NCI-H82 (cell line): ENCODE measurements around the gene AP5Z1.

ENCODE experiments used
- DNase-seq: peaks from one replicate; lab custom pipeline; 2025; lab: John Stamatoyannopoulos, UW

The AP5Z1 gene, protein sequence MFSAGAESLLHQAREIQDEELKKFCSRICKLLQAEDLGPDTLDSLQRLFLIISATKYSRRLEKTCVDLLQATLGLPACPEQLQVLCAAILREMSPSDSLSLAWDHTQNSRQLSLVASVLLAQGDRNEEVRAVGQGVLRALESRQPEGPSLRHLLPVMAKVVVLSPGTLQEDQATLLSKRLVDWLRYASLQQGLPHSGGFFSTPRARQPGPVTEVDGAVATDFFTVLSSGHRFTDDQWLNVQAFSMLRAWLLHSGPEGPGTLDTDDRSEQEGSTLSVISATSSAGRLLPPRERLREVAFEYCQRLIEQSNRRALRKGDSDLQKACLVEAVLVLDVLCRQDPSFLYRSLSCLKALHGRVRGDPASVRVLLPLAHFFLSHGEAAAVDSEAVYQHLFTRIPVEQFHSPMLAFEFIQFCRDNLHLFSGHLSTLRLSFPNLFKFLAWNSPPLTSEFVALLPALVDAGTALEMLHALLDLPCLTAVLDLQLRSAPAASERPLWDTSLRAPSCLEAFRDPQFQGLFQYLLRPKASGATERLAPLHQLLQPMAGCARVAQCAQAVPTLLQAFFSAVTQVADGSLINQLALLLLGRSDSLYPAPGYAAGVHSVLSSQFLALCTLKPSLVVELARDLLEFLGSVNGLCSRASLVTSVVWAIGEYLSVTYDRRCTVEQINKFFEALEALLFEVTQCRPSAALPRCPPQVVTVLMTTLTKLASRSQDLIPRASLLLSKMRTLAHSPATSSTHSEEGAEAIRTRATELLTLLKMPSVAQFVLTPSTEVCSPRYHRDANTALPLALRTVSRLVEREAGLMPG

GRCh38 chr7:4775250-4775847, at the start of gene AP5Z1:
Gene AP5Z1 (plus strand): TSS chr7:4775623. CDS start chr7:4775716, 93 bp downstream.
- peak; percentile 97 for DNase-seq

GRCh38 chr7:4725850-4726450, 49.5 kb upstream of the AP5Z1 start:
- DNase-seq, result no peak

DNA sequence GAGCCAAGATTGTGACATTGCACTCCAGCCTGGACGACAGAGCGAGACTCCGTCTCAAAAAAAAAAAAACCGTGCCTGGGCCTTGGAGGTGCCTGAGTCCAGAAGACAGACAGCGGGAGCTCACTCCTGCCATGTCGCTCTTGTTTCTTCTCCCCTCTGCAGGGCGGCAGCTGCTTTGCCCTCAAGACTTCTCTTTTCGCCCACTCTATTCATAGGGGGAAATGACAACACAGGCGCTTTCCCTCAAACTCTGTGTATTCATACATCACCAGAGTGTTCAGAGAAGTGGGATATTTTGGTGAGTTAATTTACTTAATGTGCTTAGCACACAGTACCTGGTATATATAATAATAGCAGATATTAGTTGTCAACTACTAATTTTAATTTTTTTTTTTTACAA, 48.9 kb upstream of the AP5Z1 start:
- no peak for DNase-seq

DNA sequence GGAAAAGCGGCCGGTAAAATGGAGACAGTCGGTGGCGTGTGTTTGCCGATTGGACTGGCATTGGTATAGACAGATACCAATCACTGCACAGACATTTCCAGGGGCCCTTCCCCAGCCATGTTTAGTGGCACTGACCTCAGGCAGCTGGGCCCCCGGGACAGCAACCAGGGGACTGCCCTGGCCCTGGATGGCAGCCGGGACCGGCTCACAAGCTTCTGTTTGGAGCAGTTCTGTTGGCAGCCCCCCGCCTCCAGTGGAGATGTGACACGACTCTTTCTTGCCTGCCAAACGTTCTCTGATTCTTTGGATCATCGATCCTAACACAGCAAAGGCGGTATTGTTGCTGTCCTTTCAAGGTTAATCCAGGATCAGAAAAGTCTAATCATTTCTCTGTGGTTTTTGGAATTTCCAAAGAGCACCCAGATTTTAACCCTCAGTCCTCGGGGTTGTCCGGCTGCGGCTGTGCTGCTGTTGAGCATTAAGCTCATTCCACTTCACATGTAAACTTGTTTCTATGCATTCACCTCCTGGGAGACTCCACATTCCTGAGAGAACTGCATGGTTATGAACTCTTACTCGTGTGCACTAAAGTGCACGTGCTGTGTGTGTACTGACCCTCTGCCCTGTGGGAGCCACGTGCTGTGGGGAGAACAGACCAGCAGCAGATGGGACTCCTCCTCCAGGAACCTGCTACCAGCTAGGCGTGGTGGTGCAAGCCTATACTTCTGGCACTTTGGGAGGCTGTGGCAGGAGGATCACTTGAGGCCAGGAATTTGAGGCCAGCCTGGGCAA, 47.3 kb upstream of the AP5Z1 start:
- no peak for DNase-seq

DNA sequence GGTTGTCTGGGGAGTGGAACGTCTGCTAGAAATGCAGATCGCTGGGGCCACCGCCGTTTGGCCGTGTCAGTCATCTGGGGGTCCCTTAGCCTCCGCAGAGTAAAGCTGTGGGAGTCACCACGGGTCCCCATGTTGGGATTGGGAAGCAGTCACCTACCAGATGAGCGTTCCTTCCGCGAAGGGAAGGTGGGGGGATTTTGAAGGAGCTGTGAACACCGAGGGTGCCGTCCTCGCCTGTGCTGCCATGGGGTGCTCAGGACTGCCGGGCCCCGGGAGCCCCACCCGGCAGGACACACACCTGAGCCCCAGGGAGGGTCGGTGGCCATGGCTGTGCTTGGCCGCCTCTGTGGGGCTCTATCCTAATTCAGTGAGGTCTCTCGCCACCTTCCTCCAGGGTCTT, 46.2 kb upstream of the AP5Z1 start:
- DNase-seq, result no peak

DNA sequence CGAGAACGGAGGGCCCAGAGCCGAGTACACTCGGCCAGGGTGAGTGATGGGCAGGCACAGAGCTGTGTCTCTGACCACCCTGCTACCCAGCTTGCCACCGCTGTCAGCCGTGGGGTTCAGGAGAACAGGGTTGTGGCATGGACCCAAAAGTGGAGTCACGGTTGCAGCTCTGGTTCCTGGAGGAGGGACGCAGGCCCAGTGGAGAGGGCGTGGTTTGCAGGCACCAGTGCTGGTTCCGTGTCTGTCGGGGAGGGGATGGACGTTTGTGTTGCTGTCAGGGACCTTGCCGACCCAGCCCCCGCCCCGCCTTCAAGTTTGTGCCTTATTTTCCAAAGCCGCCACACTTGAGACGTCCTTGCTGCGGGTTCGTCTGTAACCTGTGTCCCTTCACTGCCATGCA, 45.1 kb upstream of the AP5Z1 start:
- DNase-seq, result no peak

DNA sequence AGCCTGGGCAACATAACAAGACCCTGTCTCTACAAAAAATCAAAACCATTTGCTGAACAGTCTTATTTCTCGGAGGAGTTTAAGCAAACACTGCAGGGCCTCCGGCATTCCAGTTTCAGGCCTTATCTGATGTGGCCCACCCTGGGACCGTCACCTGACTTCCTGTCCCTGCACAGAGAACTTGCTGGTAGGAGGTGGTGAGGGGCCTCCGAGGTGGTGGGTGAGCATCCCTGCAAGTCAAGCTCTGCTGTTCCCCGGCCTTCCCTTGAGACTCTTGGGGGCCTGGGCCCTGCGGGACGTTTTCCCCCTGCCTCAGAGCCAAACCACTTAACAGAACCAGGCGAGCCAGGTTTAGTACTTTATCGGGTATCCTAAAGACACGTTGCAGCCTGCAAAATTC, 44.5 kb upstream of the AP5Z1 start:
- DNase-seq, result no peak

- no peak for DNase-seq
Measured at GRCh38 chr7:4731803-4732202, 43.6 kb upstream of the AP5Z1 start.

- DNase-seq, result no peak
Measured at GRCh38 chr7:4733936-4734528, 41.4 kb upstream of the AP5Z1 start.

DNA sequence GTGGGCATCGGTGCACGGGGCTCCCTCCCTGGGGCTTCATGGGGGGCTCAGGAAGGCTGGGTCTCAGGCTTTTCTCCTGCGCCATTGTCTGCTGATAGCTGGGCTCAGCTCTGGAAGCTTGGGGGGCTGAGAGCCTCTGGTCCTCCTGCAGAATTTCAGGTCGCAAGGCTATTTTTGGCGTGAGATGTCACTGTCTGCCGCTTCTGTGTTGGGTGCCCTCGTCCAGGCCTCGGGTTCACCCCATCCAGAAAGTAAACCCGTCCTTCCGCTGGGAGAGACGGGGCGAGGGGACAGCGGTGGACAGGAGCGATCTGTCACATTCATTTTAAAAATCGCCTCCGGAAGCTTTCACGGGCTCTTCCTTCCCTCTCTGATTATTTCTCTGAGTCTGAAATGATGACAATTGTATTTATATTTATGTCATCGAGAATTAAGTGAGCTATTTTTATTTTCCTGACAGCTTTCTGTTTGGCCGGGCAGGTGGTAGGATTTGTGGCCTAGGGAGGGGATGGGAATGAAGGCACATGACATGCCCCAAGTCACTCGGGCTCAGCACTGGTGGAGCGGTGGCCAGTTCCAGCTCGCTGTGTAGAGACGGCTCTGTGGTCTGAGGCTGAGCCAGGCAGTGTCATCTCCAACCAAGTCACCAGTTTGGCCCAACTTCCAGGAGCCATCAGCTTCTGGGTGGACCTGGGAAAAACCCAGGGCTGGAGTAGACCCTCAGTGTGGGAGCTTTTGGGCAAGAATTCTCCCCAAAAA, 40.7 kb upstream of the AP5Z1 start:
- no peak for DNase-seq

DNA sequence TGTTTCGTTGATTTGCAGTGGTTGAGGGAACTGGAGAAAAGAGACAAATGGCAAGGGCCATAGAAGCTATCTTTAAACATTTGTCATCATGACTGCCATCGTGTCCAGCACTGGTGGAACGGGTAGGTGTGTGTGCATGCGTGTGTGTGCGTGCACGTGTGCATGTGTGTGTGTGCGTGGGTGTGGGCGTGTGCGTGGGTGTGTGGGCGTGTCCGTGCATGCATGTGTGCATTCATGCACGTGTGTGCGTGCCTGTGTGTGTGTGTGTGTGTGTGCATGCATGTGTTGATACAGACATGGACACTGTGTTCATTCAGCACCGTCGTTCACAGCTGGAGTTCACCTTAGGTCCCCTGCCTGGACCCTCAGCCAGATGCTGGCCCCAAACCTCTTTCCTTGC, 38.1 kb upstream of the AP5Z1 start:
- DNase-seq, result no peak

GRCh38 chr7:4738711-4739527, 36.5 kb upstream of the AP5Z1 start:
- DNase-seq, result no peak

DNA sequence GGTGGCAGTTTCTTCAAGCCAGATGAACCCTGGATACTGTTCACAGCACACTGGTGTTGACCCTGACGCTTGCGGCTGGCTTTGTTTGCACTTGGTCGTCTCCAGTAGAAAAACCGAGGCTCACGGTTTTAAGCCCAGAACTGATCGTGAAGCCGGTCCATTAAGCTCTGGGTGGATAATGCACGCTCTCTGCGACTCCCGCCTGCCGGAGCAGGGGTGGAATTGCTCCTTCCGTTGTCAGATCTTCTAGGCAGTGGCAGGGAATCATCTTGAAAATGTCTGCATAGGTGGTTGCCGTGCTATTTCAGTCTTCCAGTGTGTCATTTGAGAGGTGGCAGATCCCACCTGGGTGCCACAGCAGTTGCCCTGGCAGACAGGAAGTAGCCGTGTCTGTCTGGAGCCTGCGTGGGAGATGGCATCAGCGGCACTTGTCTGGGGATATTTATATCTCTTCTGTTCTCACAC, 35.9 kb upstream of the AP5Z1 start:
- DNase-seq, result no peak

DNA sequence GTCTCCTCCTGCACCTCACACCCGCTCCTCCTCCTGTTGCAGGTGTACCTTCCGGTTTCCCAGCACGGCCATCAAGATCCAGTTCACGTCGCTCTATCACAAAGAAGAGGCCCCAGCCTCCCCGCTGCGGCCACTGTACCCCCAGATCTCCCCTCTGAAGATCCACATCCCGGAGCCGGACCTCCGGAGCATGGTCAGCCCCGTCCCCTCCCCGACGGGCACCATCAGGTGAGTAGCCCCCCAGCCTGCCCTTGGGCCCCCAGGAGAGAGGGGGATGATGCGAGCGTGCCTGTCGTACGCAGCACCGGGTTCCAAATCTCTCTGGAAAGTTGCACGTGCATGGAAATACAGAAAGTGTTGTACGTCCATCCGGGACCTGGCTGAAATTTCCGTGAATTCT, 34.6 kb upstream of the AP5Z1 start:
- DNase-seq, result no peak

DNA sequence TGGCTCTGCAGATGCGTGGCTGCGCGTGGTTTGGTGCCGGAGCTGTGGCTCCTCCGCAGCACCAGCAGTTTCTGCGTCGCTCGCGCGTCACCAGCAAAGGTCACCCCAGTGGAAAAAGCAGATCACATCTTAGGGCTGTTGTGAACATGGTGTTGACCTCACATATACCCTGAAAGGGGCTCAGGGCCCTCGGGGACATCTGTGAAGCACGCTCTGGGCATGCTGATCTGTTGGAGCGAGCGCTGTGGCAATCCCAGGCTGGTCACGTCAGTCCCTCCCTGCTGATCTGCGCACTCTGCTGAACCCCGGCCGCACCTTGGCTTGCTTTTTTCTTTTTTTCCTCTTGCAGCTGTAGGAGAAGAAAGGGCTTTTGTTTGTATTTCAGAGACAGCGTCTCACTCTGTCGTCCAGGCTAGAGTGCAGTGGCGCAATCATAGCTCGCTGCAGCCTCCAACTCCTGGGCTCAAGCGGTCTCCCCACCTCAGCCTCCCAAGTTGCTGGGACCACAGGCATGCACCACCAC, 33.3 kb upstream of the AP5Z1 start:
- no peak for DNase-seq

DNA sequence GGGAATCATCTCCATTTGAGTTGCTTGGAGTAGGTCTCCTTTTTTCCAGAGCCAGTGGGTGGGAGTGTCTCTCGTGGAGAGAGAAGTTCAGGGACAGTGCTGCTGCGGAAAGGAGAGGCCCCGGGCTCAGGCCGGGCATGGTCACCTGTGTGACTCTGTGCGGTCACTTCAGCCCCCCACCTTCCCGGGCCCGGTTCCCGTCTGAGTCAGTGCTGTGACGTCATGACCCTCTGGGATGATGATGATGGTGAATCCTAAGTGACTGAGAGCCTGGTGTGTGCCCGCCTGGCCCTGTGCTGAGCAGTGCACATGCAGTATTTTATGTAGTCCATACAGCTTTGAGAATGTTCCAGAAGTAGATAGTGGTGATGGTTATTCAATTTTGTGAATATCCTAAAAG, 32.6 kb upstream of the AP5Z1 start:
- DNase-seq, result no peak

- peak; percentile 35 for DNase-seq
Measured at GRCh38 chr7:4744391-4745264, 30.8 kb upstream of the AP5Z1 start.

- no peak for DNase-seq
Measured at GRCh38 chr7:4745265-4745919, 30.0 kb upstream of the AP5Z1 start.
